GM18498 (cell line): ENCODE data around the gene ADGRL4.
"Not testable (repeated sequence)": the region's sequence is repeated elsewhere in the genome, so short reads cannot be mapped to it uniquely, and the experiment has no call there.

Experiments
- ATAC-seq: cut with Tn5 transposase; IDR thresholded peaks from one replicate; pipeline ENCODE4 v1.9.1; 2021; ENCODE audit warnings: mild to moderate bottlenecking, moderate library complexity; ENCODE audit not compliant: unreplicated experiment

The ADGRL4 gene

GRCh38 chr1:79006564-79006963 lies at the start of gene ADGRL4:
ADGRL4 (minus strand) TSS chr1:79006730; CDS start chr1:79006654, 76 bp downstream.
- ATAC-seq = no peak

DNA sequence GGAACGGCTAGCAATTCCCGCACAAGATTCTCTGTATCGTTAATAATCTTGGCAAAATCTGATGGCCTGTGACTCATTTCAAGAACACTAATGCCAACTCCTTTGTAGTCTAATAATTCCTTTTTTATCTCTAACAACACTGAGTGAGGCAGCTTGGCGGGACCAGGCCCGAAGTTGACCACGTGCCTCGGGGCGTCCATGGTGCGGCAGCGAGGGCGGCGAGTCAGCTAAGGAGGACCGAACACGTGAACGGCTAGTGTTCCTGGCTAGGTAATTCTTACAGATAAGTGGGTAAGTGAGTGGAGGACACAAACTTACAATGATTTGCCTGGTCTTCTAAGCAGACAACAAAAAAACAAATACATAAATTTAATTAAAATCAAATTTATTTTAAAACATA lies 49.3 kb upstream of the ADGRL4 start:
- ATAC-seq = no peak

- peak; percentile 100 for ATAC-seq
Measured at GRCh38 chr1:79052829-79053449, 46.4 kb upstream of the ADGRL4 start.

- ATAC-seq = no peak
Measured at GRCh38 chr1:79044974-79045650, 38.6 kb upstream of the ADGRL4 start.

DNA sequence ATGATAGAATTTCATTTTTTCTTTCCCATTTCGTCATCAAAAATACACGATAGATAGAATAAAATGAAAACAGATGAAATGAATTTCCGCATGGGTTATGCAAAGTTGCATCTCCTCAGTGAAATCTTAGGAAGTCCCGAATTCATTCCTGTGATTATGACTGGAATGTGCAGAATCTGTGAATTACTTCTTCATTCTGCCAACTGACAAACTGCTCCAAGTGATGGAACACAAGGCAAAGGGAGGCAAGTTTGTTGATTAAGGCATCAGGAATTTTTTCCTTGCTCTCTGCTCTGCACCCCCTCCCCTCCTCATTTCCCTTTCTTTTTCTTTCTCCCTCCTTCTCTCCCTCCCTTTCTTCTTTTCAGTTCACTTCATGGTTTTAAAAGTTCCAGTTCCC lies 37.0 kb upstream of the ADGRL4 start:
- no peak for ATAC-seq

GRCh38 chr1:79042539-79042938 lies 36.0 kb upstream of the ADGRL4 start:
- no peak for ATAC-seq

DNA sequence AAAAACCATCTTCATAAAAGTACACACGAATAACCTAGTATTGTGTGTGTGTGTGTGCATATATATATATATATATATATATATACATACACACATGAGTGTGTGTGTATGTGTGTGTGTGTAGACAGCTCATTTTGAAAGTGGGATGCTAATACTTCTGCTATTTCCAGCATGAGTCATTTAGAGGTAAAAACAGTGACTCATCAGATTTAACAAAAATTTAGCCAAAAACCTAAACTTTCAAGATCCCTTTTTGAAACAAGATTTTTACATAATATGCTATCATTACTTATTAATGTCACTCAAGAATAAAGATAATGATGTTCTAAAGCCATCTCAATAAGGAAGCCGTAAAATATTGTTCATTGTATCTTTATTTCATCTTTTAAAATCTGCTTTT lies 35.6 kb upstream of the ADGRL4 start:
- peak; percentile 58 for ATAC-seq

DNA sequence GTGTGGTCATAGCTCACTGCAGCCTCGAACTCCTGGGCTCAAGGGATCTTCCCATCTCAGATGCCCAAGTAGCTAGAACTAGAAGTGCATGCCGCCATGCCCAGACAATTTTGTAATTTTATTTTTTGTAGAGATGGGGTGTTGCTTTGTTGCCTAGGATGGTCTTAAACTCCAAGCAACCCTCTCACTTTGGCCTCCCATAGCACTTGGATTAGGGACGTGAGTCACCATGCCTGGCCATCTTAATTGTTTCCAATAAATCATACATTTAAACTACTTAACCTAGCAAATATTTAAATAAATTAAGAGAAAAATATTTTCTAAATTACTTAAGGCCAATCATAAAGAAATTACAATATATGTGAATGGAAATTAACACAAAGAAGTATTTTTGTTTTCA lies 35.1 kb upstream of the ADGRL4 start:
- no peak for ATAC-seq

GRCh38 chr1:79040424-79041082 lies 34.0 kb upstream of the ADGRL4 start:
- peak; percentile 87 for ATAC-seq

- ATAC-seq = no peak
Measured at GRCh38 chr1:79037085-79037484, 30.6 kb upstream of the ADGRL4 start.

GRCh38 chr1:79012500-79012899 lies 6.0 kb upstream of the ADGRL4 start:
- ATAC-seq = no peak

- no peak for ATAC-seq
Measured at GRCh38 chr1:79010589-79010988, 4.1 kb upstream of the ADGRL4 start.

DNA sequence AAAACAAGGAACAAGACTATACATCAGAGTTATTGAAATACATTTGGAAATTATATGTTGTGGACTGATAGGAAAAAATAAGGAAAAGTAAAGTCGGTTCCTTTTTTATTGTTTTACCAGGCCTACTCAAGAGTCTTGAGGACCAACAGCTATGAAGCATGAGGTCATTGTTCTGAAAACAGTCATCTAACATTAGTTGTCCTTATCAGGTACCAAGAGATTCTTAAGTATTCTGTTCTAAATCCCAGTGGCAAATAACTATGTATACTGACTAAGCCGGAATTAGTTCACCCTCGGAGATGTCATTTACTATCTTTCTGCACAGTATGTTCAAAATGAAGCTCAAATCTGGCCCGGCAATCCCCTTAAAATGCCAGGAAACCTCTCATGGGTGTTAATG lies 585 bp downstream of the ADGRL4 start:
- no peak for ATAC-seq

DNA sequence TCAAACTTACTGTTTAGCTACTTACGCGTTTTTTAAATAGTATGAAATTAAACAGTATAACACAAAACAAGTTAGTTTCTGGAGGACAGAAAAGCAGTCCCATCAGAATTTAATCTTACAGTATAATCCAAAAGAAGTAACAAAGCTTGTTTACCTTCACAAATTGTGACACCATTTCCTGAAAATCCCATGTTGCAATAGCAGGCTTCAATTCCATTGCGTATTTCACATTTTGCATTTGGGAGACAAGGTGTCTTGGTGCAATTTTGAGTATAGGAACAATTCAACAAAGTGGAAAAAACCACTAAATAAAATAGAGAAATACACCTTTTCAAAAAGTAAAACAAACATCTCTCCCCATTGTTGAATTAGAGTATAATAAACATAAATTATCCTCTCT lies 1.6 kb downstream of the ADGRL4 start:
- ATAC-seq = no peak

- ATAC-seq = no peak
Measured at GRCh38 chr1:78996791-78997190, 9.7 kb downstream of the ADGRL4 start.

DNA sequence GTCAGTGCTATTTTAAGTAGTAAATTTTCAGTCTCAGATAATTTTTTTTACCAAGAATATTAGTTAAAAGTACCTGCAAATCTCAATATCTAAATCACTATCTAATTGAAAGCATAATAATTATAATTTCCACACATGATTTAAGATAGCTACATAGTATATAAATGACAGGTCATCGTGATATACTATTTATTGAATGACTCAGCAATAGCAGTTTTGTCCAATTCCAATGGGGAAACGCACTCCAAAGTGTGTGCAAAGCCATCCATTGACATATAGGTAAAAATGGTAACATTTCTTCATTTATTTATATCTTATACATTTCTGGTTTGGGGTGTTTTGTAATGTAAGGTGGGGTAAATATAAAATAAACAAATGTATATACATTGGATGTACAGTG lies 19.5 kb downstream of the ADGRL4 start:
- no peak for ATAC-seq

DNA sequence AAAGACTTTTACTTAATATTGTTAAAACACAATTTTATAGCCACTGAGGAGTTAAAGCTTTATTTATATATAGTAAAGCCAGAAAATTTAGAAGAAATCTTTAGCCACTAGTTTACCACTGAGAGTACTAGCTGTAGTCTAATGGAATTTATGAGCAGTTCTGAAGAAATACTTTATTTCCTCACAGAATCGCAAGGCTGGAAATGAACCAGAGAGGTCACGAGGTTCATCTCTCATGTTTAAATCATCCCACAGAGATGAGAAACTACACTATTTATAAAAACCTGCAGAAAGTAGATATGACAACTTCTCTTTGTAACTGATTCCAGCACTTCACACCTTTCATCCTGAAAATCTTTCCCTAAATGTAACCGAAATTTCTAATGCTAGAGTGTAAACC lies 26.0 kb downstream of the ADGRL4 start:
- ATAC-seq = no peak

DNA sequence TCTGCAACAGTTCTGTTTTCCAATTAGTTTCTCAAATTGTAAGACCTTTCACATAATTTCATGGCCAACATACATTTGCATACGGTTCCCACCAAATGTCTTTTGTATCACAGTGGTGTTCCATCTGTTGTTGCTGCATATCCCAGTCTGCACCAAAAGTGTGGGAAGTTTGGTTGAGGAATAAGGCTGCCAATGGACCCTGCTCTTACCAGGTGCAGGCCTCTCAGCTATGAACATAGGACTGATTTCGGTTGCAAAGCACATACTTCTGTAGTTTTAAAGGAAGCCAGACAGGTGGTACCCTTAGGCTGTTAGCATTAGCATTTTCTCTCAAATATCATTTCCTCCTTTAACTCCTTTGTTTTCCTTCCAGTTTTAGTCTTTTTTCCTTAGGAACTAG lies 33.8 kb downstream of the ADGRL4 start:
- no peak for ATAC-seq

- ATAC-seq = not testable (repeated sequence)
Measured at GRCh38 chr1:78967091-78967490, 39.4 kb downstream of the ADGRL4 start.

GRCh38 chr1:78958711-78959110 lies 47.8 kb downstream of the ADGRL4 start:
- no peak for ATAC-seq

DNA sequence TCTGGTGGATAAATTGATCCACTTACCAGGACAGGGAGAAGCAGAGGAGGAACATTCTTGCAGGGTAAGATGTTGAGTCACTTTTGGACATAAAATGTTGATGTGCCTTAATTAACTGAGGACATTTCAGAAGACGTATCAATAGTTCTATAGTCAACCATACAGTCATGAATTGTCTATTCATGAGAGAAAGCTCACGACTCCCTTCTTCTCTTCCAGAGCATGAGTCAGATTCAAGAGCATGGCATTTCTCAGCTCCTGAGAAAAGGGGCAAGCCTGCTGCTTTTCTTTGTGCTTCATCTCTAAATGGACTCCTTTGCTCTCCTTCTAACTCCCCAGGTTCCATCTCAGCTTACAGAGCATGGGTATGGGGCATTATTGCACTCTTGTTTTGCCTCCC lies 55.7 kb downstream of the ADGRL4 start:
- no peak for ATAC-seq

GRCh38 chr1:78949227-78949626 lies 57.3 kb downstream of the ADGRL4 start:
- ATAC-seq = no peak
